Neural progenitor cell (in vitro differentiated cells): ENCODE results near the gene GLCE. TPM values are rescaled to one million over a fixed set of nuclear protein-coding genes. Genes with fewer than 3 reads are reported as not detected.

Experiments
- DNase-seq: peaks from one replicate; pipeline ENCODE4 v3.0.0-alpha.2; 2016; ENCODE audit warnings: low spot score
- H2AFZ ChIP-seq: fragments of 200-600 bp; sonication (generic); replicated peaks from 2 replicates; pipeline ENCODE4 v1.6.1; 2016; ENCODE audit warnings: antibody characterized with exemption
- H3F3A ChIP-seq: fragments of 200-600 bp; sonication (generic); 2 replicates; pipeline ENCODE4 v1.6.1; 2016; ENCODE audit warnings: antibody characterized with exemption, low read depth
- H3K27ac ChIP-seq: fragments of 200-600 bp; sonication (generic); 2 replicates; pipeline ENCODE4 v1.5.1; 2016; ENCODE audit warnings: mild to moderate bottlenecking
- H3K27me3 ChIP-seq: fragments of 200-600 bp; sonication (generic); 2 replicates; pipeline ENCODE4 v1.6.1; 2016; ENCODE audit warnings: mild to moderate bottlenecking, moderate library complexity
- H3K36me3 ChIP-seq: fragments of 200-600 bp; sonication (generic); 2 replicates; pipeline ENCODE4 v1.5.1; 2016
- H3K4me1 ChIP-seq: fragments of 200-600 bp; sonication (generic); 2 replicates; pipeline ENCODE4 v1.6.1; 2016; ENCODE audit warnings: mixed run types
- H3K4me2 ChIP-seq: fragments of 200-600 bp; sonication (generic); 2 replicates; pipeline ENCODE4 v1.6.1; 2016
- H3K4me3 ChIP-seq: fragments of 200-600 bp; sonication (generic); 2 replicates; pipeline ENCODE4 v1.5.1; 2016
- H3K79me2 ChIP-seq: fragments of 200-600 bp; sonication (generic); 2 replicates; pipeline ENCODE4 v1.6.1; 2016; ENCODE audit warnings: low read depth
- H3K9ac ChIP-seq: fragments of 200-600 bp; sonication (generic); 2 replicates; pipeline ENCODE4 v1.6.1; 2016
- H3K9me3 ChIP-seq: fragments of 200-600 bp; sonication (generic); 2 replicates; pipeline ENCODE4 v1.5.1; 2016; ENCODE audit warnings: low read depth
- H4K20me1 ChIP-seq: fragments of 200-600 bp; sonication (generic); 2 replicates; pipeline ENCODE4 v1.6.1; 2016; ENCODE audit warnings: low read depth
- H3K27ac Mint-ChIP-seq: 3 replicates; pipeline ENCODE4 v1.8.0; 2021; ENCODE audit warnings: mixed read lengths
- H3K27me3 Mint-ChIP-seq: 2 replicates; pipeline ENCODE4 v1.8.0; 2022; ENCODE audit warnings: low read depth, mild to moderate bottlenecking, inconsistent platforms, moderate library complexity, mixed read lengths; ENCODE audit not compliant: insufficient read depth
- H3K36me3 Mint-ChIP-seq: 3 replicates; pipeline ENCODE4 v1.8.0; 2021; ENCODE audit warnings: mixed read lengths
- H3K4me1 Mint-ChIP-seq: 3 replicates; pipeline ENCODE4 v1.8.0; 2021; ENCODE audit warnings: mixed read lengths
- H3K4me3 Mint-ChIP-seq: 3 replicates; pipeline ENCODE4 v1.8.0; 2021; ENCODE audit warnings: mild to moderate bottlenecking, moderate library complexity, mixed read lengths
- H3K9me3 Mint-ChIP-seq: 3 replicates; pipeline ENCODE4 v1.8.0; 2020; ENCODE audit warnings: mixed read lengths
- EZH2 ChIP-seq: fragments of 200-600 bp; sonication (generic); IDR thresholded peaks from 2 replicates; pipeline ENCODE4 v1.6.1; 2017; ENCODE audit warnings: antibody characterized with exemption, mild to moderate bottlenecking, moderate library complexity
- EZH2phosphoT487 ChIP-seq: fragments of 200-600 bp; sonication (generic); IDR thresholded peaks from 2 replicates; pipeline ENCODE4 v1.6.1; 2017; ENCODE audit warnings: antibody characterized with exemption
- total RNA-seq: library from RNA; depleted of rRNA; stranded (reverse); fragments of >200 nt; gene quantifications from 2 replicates; pipeline ENCODE4 v1.2.3, GENCODE V29; 2015; ENCODE audit warnings: low replicate concordance
- TF ChIP-seq, protein P1 (sequence below): fragments of 200-600 bp; sonication (generic); IDR thresholded peaks from 2 replicates; pipeline ENCODE4 v1.5.1; 2017; ENCODE audit warnings: antibody characterized with exemption, mild to moderate bottlenecking

GLCE gene
- total RNA-seq, 1 donor from 2014 or later, result 22.7 TPM

DNA sequence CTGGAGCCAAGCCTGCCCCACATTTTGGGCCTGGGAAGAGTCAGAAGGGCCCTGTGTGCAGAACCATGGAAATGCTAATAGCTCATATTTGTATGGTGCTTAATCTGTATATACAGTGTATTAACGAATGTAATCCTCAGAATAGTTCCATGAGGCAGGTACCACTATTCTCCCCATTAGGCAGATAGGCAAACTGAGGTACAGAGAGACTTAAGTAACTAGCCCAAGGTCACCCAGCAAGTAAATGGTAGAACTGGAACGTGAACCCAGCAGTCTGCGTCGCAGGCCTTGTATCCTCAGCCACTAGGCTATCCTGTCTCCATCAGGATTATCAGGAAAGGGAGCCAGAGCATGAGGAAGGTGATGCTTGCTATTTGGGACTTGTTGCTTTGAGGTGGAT lies 28.0 kb upstream of the GLCE start:
- H3K9me3 Mint-ChIP-seq, result no peaks in the 10 kb centered on the region
- H3K9ac ChIP-seq, result no peak overlapping the region
- no peak overlapping the region for H3K27ac ChIP-seq
- H3F3A ChIP-seq, result no peaks in the 10 kb centered on the region
- H3K4me1 ChIP-seq, result no peaks in the 10 kb centered on the region
- H3K27ac Mint-ChIP-seq, result no peak overlapping the region
- no peaks in the 10 kb centered on the region for H3K36me3 Mint-ChIP-seq
- DNase-seq, result no peak
- H3K4me2 ChIP-seq, result no peak overlapping the region
- no peaks in the 10 kb centered on the region for H4K20me1 ChIP-seq
- H3K4me3 ChIP-seq, result no peak overlapping the region
- no peak for TF ChIP-seq EZH2phosphoT487
- TF ChIP-seq, protein P1, sequence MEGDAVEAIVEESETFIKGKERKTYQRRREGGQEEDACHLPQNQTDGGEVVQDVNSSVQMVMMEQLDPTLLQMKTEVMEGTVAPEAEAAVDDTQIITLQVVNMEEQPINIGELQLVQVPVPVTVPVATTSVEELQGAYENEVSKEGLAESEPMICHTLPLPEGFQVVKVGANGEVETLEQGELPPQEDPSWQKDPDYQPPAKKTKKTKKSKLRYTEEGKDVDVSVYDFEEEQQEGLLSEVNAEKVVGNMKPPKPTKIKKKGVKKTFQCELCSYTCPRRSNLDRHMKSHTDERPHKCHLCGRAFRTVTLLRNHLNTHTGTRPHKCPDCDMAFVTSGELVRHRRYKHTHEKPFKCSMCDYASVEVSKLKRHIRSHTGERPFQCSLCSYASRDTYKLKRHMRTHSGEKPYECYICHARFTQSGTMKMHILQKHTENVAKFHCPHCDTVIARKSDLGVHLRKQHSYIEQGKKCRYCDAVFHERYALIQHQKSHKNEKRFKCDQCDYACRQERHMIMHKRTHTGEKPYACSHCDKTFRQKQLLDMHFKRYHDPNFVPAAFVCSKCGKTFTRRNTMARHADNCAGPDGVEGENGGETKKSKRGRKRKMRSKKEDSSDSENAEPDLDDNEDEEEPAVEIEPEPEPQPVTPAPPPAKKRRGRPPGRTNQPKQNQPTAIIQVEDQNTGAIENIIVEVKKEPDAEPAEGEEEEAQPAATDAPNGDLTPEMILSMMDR, result no peak
- H3K27me3 Mint-ChIP-seq, result peaks cover 6% of the 10 kb centered on the region
- H2AFZ ChIP-seq, result no peak overlapping the region
- no peaks in the 10 kb centered on the region for H3K27me3 ChIP-seq
- no peaks in the 10 kb centered on the region for H3K9me3 ChIP-seq
- H3K4me1 Mint-ChIP-seq, result peaks cover 19% of the 10 kb centered on the region
- H3K36me3 ChIP-seq, result no peaks in the 10 kb centered on the region
- H3K79me2 ChIP-seq, result no peaks in the 10 kb centered on the region
- no peak overlapping the region for H3K4me3 Mint-ChIP-seq

DNA sequence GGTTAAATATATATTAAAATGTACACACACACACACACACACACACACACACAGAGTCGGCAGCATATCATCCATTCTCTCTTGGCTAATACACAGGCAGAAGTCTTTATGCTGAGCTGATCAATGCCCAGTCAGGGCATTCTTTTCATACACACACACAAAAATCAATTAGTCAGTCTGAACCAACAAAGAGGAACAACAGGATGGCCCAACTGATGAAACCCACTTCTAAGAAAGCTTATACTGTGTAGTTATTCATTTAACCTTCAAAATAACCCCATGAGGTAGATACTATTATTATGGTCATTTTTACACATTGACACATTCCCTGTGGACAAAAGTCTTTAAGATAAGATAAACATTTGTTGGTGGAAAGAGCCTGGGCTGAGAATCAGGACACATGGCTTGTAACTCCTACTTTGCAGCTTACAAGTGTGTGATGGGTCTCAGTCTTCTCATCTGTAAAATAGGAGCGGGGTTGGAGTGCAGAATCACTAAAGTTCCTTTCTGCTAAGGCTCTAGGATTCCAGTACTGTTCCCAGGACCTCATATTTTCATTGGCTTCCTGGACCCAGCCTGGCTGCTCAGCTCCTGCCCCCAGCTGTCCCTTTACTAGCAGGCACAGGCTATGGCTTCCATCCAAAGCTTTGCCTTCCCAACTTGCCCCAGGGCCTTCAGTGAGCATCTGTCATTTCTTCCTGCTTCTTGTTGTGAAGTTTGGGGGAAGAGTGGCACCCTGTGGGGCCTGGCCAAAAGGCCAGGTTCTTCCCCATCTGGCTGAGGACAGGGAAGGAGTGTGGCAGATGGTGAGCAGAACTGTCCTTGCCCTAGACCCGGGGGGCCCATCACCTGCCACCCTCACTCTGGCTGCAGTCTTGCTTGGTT lies 27.2 kb upstream of the GLCE start:
- H3K36me3 Mint-ChIP-seq, result no peaks in the 10 kb centered on the region
- H3K36me3 ChIP-seq, result no peaks in the 10 kb centered on the region
- peaks cover 6% of the 10 kb centered on the region for H3K27me3 Mint-ChIP-seq
- H3K27ac Mint-ChIP-seq, result no peak overlapping the region
- no peak overlapping the region for H3K27ac ChIP-seq
- no peak for DNase-seq
- H3K4me2 ChIP-seq, result no peak overlapping the region
- H3K9me3 Mint-ChIP-seq, result no peaks in the 10 kb centered on the region
- H3K9me3 ChIP-seq, result no peaks in the 10 kb centered on the region
- TF ChIP-seq EZH2, result no peak
- no peak for TF ChIP-seq EZH2phosphoT487
- TF ChIP-seq, protein P1, result no peak
- no peaks in the 10 kb centered on the region for H3F3A ChIP-seq
- H3K79me2 ChIP-seq, result no peaks in the 10 kb centered on the region
- no peak overlapping the region for H3K4me3 Mint-ChIP-seq
- H3K4me1 Mint-ChIP-seq, result peaks cover 19% of the 10 kb centered on the region
- no peak overlapping the region for H3K4me3 ChIP-seq
- no peaks in the 10 kb centered on the region for H3K4me1 ChIP-seq
- H2AFZ ChIP-seq, result no peak overlapping the region
- no peaks in the 10 kb centered on the region for H4K20me1 ChIP-seq
- no peak overlapping the region for H3K9ac ChIP-seq
- no peaks in the 10 kb centered on the region for H3K27me3 ChIP-seq

DNA sequence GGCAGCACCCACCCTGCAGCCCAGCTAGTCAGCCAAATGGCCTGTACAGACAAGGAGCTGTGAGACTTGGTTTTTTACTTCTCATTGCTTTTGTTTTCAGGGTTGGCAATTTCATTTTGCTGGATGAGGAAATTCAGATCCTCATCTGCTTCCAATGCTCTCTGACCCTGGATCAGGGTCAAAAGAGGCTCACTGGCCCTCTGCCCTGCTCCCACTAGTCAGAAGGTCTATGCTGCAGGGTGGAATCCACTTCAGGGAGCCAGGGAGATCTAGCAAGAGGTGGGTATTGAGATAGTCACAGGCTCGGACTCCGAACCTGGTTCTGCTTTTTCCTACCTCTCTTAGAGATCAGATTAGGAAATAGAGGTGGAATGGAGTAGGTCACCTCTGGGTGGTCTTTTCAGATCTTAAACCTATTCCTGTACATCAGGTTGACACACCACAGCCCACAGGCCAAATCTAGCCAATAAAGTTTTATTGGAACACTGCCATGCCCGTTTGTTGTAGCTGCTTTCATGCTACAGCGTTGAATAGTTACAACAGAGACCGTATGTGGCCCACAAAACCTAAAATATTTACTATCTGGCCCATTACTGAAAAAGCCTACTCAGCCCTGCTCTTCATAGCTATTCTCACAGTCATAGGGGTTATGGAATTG lies 26.4 kb upstream of the GLCE start:
- no peak overlapping the region for H3K4me3 ChIP-seq
- no peaks in the 10 kb centered on the region for H3K9me3 Mint-ChIP-seq
- H3K9me3 ChIP-seq, result no peaks in the 10 kb centered on the region
- TF ChIP-seq EZH2phosphoT487 (no peak), EZH2 (no peak)
- TF ChIP-seq, protein P1, result no peak
- H3K27me3 Mint-ChIP-seq, result peaks cover 3% of the 10 kb centered on the region
- DNase-seq, result no peak
- no peaks in the 10 kb centered on the region for H3K27me3 ChIP-seq
- H3K27ac Mint-ChIP-seq, result no peak overlapping the region
- no peak overlapping the region for H3K27ac ChIP-seq
- H3K4me1 ChIP-seq, result peaks cover 3% of the 10 kb centered on the region
- no peaks in the 10 kb centered on the region for H3K36me3 Mint-ChIP-seq
- no peak overlapping the region for H3K4me3 Mint-ChIP-seq
- no peaks in the 10 kb centered on the region for H4K20me1 ChIP-seq
- no peak overlapping the region for H2AFZ ChIP-seq
- H3K36me3 ChIP-seq, result no peaks in the 10 kb centered on the region
- H3F3A ChIP-seq, result no peaks in the 10 kb centered on the region
- no peaks in the 10 kb centered on the region for H3K79me2 ChIP-seq
- H3K4me2 ChIP-seq, result no peak overlapping the region
- peaks cover 17% of the 10 kb centered on the region for H3K4me1 Mint-ChIP-seq
- H3K9ac ChIP-seq, result no peak overlapping the region
